Measurements from ENCODE around the gene MYO1E. TPM values are rescaled to one million over a fixed set of nuclear protein-coding genes. Genes with fewer than 3 reads are reported as not detected.

Gene MYO1E
- total RNA-seq, 6 experiments from 2014 or later = 45.2 to 139 (median 68.9) TPM

GRCh38 chr15:59205839-59206622 lies 166.6 kb downstream of the MYO1E start:
- DNase-seq = no peak
- intact Hi-C loops (cut with DNase I) = no loop called here
- WGBS (ENCODE audit: insufficient coverage, low coverage, low lambda C conversion rate, missing lambda C conversion rate) = 64% methylated on average over 4 of the region's 9 CpGs

DNA sequence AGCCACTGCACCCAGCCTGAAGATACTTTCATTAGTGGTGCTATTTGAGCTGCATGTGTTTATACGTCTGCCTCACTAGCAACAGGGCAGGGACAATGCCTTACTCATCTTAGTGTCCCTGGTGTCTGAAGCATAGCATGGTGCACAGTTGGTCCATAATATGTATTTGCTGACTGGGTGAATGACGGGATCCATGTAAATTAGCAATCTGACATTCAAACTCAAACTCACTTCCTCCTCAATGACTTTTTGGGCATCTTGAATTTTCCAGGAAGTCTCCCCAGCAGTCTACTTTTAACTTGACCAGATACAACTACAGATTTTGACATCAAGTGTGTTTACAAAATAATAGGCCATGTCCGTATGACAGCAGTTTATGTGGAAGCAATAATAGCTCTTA lies 169.0 kb downstream of the MYO1E start:
- intact Hi-C loops (cut with DNase I) = no loop called here
- Histone ChIP-seq H3K4me1 (no peaks in the 10 kb centered on the region), H3K36me3 (peaks cover 0 to 54% (median 23%) of the 10 kb centered on the region in 4 donors), H3K27ac (no peak overlapping the region), H3K27me3 (no peaks in the 10 kb centered on the region), H3K9me3 (no peaks in the 10 kb centered on the region), H3K4me3 (no peak overlapping the region)
- DNase-seq = no peak
- WGBS (ENCODE audit: insufficient coverage, low coverage, low lambda C conversion rate, missing lambda C conversion rate) = 82% methylated on average over 2 of the region's 3 CpGs
- no peak for TF ChIP-seq CTCF (IDR thresholded peaks at IDR 0.05)
- TF ChIP-seq POLR2A (IDR thresholded peaks at IDR 0.05) = no peak
- ATAC-seq = no peak

More at GRCh38 chr15:59205839-59206622, 166.6 kb downstream of the MYO1E start:
- H3K36me3 ChIP-seq = peaks cover 0 to 60% (median 30%) of the 10 kb centered on the region in 4 donors
- H3K9me3 ChIP-seq = no peaks in the 10 kb centered on the region
- H3K27me3 ChIP-seq = no peaks in the 10 kb centered on the region
- no peak for TF ChIP-seq CTCF (IDR thresholded peaks at IDR 0.05)
- no peak for TF ChIP-seq POLR2A (IDR thresholded peaks at IDR 0.05)
- H3K4me1 ChIP-seq = no peaks in the 10 kb centered on the region
- no peak overlapping the region for H3K27ac ChIP-seq
- H3K4me3 ChIP-seq = no peak overlapping the region
- ATAC-seq = no peak

- H3K27me3 ChIP-seq = no peaks in the 10 kb centered on the region
- no peaks in the 10 kb centered on the region for H3K4me1 ChIP-seq
- no peaks in the 10 kb centered on the region for H3K9me3 ChIP-seq
- H3K36me3 ChIP-seq = peaks cover 0 to 49% (median 20%) of the 10 kb centered on the region in 4 donors
- DNase-seq (no peak), ATAC-seq (no peak)
- TF ChIP-seq POLR2A (IDR thresholded peaks at IDR 0.05) (no peak), CTCF (IDR thresholded peaks at IDR 0.05) (no peak)
- 100% methylated on average over 3 of the region's 6 CpGs for WGBS (ENCODE audit: insufficient coverage, low coverage, low lambda C conversion rate, missing lambda C conversion rate)
- intact Hi-C loops (cut with DNase I) = no loop called here
- no peak overlapping the region for H3K4me3 ChIP-seq
- H3K27ac ChIP-seq = no peak overlapping the region
These were observed 169.7 kb downstream of the MYO1E start for GRCh38 chr15:59203008-59203407.

DNA sequence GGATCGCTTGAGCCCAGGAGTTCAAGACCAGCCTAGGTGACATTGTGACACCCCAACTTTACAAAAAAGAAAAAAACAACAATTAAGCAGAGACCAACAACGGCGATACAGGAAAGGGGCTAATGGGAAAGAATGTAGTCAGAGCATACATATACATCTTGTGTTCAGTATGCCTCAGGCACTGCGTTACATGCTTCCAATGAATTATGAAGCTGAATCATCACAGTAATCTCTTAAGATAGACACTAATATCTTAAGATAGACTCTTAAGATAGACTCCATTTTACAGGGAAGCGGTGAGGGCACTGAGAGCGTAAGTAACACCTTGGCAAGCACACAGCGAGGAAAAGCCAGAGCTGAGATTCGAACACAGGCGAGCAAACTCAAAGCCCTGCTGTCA lies 172.1 kb downstream of the MYO1E start:
- H3K4me3 ChIP-seq = no peak overlapping the region
- TF ChIP-seq POLR2A (IDR thresholded peaks at IDR 0.05) = no peak
- no peak for TF ChIP-seq CTCF (IDR thresholded peaks at IDR 0.05)
- ATAC-seq (no peak), DNase-seq (no peak)
- H3K9me3 ChIP-seq = no peaks in the 10 kb centered on the region
- no peaks in the 10 kb centered on the region for H3K27me3 ChIP-seq
- intact Hi-C loops (cut with DNase I) = no loop called here
- H3K36me3 ChIP-seq = peaks cover 0 to 45% (median 15%) of the 10 kb centered on the region in 4 donors
- WGBS (ENCODE audit: insufficient coverage, low coverage, low lambda C conversion rate, missing lambda C conversion rate) = 95% methylated on average over 8 of the region's 9 CpGs
- H3K4me1 ChIP-seq = no peaks in the 10 kb centered on the region
- no peak overlapping the region for H3K27ac ChIP-seq
